GM12801 (cell line): ENCODE measurements around the gene RBM19.

Experiments used
- TF ChIP-seq, protein P1 (sequence below): IDR thresholded peaks from one replicate; pipeline ENCODE4 v1.5.1; 2011; ENCODE audit warnings: control low read depth; ENCODE audit not compliant: insufficient read length; ENCODE audit errors: extremely low read depth

RBM19 gene

DNA sequence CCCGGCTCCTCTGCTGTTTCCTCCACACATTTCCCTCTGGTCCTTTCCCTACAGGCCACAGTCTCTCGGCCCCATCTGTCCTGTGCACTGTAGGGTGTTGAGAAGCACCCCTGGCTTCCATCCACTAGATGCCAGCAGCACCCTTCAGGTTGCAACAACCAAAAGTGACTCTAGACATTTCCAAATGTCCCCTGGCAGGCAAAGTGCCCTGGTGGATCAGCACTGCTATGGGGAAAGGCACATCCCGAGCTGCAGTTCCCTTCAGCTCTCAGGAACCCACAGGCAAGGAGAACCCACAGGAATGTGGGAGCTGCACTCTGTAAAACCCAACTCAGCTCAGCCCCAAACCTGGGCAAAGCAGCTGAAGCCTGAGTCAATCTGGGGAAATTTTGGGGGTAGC is 77.0 kb downstream of the RBM19 start:
- TF ChIP-seq, protein P1, sequence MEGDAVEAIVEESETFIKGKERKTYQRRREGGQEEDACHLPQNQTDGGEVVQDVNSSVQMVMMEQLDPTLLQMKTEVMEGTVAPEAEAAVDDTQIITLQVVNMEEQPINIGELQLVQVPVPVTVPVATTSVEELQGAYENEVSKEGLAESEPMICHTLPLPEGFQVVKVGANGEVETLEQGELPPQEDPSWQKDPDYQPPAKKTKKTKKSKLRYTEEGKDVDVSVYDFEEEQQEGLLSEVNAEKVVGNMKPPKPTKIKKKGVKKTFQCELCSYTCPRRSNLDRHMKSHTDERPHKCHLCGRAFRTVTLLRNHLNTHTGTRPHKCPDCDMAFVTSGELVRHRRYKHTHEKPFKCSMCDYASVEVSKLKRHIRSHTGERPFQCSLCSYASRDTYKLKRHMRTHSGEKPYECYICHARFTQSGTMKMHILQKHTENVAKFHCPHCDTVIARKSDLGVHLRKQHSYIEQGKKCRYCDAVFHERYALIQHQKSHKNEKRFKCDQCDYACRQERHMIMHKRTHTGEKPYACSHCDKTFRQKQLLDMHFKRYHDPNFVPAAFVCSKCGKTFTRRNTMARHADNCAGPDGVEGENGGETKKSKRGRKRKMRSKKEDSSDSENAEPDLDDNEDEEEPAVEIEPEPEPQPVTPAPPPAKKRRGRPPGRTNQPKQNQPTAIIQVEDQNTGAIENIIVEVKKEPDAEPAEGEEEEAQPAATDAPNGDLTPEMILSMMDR: no peak

DNA sequence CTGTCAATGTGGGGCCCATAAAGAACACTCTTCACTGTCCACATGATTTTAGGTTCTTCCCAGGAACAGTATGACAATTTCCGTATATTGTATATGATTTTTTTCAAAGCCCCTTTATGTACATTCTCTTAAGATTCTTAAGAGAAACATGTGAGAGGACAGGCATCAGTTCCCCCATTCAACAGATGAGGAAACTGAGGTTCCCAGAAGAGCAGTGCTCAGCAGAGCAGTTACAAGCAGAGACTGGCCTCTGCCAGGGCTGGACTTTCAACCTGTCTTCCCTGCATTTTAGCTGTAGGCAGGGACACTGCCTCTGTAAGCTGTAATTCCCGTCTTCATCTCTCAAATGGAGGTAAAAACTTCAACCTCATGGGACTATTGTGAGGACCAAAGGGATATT is 77.7 kb downstream of the RBM19 start:
- TF ChIP-seq, protein P1: no peak

DNA sequence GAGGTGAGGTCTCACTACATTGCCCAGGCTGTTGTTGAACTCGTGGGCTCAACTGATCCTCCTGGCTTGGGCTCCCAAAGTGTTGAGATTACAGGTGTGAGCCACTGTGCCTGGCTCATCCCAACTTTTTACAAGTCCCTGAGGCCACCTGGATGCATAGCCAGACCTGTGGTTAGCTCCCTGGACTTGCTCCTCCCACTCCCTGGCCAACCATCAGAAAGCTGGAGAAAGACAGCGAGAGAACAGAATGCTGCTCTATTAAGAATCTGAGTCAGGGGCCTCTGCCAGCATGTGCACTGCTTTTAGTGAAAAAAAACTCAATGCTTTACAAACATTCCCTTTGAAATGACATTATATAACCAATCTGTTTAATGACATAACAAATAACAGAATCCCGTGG is 78.2 kb downstream of the RBM19 start:
- TF ChIP-seq, protein P1: no peak

DNA sequence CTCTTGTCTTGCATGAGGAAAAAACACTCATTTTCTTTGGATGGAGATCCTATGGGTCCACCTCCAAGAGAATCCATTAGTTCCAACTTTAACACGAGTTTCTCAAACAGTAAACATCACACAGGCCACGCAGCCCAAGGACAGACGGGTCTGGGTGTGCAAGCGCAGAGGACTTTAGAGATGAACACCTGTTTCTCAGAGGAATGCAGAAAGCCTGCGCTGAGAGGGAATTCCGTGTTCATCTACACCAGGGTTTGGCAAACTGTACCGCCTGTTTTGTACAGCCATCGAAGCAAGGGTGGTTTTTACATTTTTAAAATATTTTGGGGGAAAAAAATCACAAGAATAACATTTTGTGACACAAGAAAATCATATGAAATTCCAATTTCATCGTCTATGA is 79.4 kb downstream of the RBM19 start:
- TF ChIP-seq, protein P1: no peak

DNA sequence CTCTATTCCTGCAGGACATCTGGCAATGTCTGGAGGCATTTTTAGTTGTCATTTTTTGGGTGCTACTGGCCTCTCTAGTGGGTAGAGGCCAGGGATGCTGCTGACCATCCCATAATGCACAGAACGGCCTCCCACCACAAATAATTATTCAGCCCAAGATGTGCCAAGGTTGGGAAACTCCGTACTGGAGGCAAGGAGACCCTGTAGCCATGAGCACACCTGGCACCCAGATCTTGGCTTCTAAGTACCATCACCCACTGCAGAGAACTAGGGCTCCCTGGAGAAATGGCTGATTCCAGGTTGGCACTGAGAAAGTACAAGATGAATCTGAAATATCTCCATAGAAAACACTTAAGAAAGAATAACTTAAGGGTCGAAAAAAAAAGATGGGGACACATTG is 81.7 kb downstream of the RBM19 start:
- TF ChIP-seq, protein P1: no peak

DNA sequence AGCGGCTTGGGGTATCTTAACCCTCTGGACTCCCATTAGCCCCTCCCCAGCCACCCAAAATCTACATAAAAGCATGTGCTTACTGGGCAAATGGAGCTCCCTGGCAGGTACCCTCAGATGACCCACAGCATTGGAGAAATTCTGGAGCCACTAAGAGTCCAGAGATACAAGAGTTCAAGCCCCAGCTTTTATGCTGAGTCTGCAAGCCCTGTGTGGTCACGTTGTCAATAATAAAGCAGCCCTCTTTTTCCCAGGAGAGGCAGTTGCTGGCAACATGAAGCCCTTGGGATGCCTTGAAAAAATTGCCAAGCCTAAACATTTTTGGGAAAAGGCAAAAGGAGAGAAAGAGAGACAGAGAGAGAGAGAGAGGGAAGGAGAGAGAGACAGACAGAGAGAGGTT is 83.4 kb downstream of the RBM19 start:
- TF ChIP-seq, protein P1: no peak

DNA sequence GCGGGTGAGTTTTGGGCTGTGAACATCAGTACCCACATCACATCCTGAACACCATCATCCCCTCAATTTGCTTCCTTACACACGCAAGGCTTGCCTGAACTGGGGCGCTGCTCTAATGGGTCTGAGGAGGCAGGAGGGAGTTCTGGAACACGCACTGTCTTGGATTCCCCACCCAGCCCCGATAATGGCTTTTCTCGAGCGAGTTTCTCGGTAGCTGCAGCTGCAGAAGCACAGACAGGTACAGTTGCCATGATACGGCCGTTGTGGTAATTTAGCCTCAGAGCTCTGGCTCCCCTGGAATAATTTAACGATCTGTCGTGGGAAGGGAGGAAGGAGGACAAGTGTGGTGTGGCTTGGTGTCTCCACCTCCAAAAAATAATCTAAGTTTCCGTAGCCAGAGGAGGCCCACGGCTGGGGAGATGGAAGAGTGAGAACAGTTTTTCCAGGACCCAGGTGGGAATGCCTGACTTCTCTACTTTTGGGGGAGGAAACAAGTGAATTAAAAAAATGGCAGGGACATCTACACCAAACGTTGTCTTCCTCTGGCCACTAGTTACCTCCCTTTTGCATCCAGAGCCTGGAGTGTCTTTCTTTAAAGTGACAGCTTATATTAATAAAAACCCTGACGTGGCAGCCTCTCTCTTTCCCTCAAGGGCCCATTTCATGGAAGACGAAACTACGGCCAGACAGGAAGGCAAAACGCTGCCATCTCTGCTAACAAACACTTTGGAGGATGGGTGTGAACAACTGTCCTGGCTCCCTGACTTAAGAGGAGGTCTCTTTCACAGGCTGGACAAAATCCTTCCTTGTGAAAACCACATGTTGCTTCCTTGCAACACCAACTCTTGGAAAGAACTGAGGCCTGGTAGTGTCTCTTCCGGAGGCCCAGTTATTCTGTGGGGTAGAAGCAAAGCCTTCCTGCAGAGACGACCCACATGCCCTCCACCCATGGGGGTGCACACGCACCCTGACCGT is 84.8 kb downstream of the RBM19 start:
- TF ChIP-seq, protein P1: no peak
